Dendritic cell treated with granulocyte-macrophage colony-stimulating factor and Interleukin-4, amounts not matched to agents 40 ng/mL and 50 ng/mL, for 4 days (primary cell): ENCODE data around the gene SUPV3L1.

Source experiments
- H3K27ac Mint-ChIP-seq: one replicate; pipeline ENCODE4 v1.8.0; 2022; ENCODE audit warnings: mild to moderate bottlenecking, mixed read lengths
- H3K27me3 Mint-ChIP-seq: one replicate; pipeline ENCODE4 v1.8.0; 2022; ENCODE audit warnings: mild to moderate bottlenecking, mixed read lengths
- H3K36me3 Mint-ChIP-seq: one replicate; pipeline ENCODE4 v1.8.0; 2022; ENCODE audit warnings: low read depth, mixed read lengths
- H3K4me1 Mint-ChIP-seq: one replicate; pipeline ENCODE4 v1.8.0; 2022; ENCODE audit warnings: low read depth, mixed read lengths
- H3K4me3 Mint-ChIP-seq: one replicate; pipeline ENCODE4 v1.8.0; 2022; ENCODE audit warnings: mild to moderate bottlenecking, moderate library complexity, mixed read lengths
- H3K9me3 Mint-ChIP-seq: one replicate; pipeline ENCODE4 v1.8.0; 2022; ENCODE audit warnings: mixed read lengths
- intact Hi-C: fragments of 100-400 bp; cut with micrococcal nuclease; formaldehyde crosslinking; loops from one replicate; pipeline ENCODE4 v1.15.0; 2022

SUPV3L1 gene

GRCh38 chr10:69213591-69214311 lies 33.7 kb downstream of the SUPV3L1 start:
- Mint-ChIP-seq H3K4me3 (no peak overlapping the region), H3K27ac (no peak overlapping the region), H3K36me3 (peaks cover 6% of the 10 kb centered on the region), H3K27me3 (peaks cover 1% of the 10 kb centered on the region), H3K9me3 (peaks cover 8% of the 10 kb centered on the region), H3K4me1 (peaks cover 41% of the 10 kb centered on the region)
- intact Hi-C loops = no loop called here

DNA sequence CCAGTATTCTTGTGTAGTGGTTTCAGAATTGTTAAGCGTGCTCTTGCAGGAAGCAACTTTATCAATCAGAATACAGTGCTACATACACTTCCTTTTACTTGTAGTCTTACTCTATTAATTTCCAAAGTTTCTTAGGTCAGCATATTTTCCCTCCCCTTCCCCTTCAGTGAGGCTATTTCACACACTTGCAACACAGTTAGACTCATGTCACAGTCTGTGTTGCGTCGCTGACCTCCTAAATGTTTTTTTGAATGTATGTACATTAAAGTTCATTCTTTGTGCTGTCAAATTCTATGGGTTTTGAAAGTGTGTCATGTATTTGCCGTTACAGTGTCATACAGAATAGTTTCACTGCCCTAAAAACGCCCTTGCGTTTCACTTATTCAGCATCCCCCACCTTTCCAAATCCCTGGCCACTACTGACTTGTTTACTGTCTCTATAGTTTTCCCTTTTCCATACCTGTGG lies 34.7 kb downstream of the SUPV3L1 start:
- H3K4me1 Mint-ChIP-seq = peaks cover 35% of the 10 kb centered on the region
- no peak overlapping the region for H3K27ac Mint-ChIP-seq
- intact Hi-C loops = no loop called here
- no peak overlapping the region for H3K4me3 Mint-ChIP-seq
- peaks cover 1% of the 10 kb centered on the region for H3K27me3 Mint-ChIP-seq
- H3K9me3 Mint-ChIP-seq = peaks cover 8% of the 10 kb centered on the region
- H3K36me3 Mint-ChIP-seq = no peaks in the 10 kb centered on the region

GRCh38 chr10:69215405-69216171 lies 35.6 kb downstream of the SUPV3L1 start:
- Mint-ChIP-seq H3K4me1 (peaks cover 29% of the 10 kb centered on the region), H3K27me3 (peaks cover 1% of the 10 kb centered on the region), H3K27ac (no peak overlapping the region), H3K9me3 (peaks cover 8% of the 10 kb centered on the region), H3K4me3 (no peak overlapping the region), H3K36me3 (no peaks in the 10 kb centered on the region)
- intact Hi-C loops = no loop called here

GRCh38 chr10:69216577-69217118 lies 36.6 kb downstream of the SUPV3L1 start:
- no peak overlapping the region for H3K4me3 Mint-ChIP-seq

DNA sequence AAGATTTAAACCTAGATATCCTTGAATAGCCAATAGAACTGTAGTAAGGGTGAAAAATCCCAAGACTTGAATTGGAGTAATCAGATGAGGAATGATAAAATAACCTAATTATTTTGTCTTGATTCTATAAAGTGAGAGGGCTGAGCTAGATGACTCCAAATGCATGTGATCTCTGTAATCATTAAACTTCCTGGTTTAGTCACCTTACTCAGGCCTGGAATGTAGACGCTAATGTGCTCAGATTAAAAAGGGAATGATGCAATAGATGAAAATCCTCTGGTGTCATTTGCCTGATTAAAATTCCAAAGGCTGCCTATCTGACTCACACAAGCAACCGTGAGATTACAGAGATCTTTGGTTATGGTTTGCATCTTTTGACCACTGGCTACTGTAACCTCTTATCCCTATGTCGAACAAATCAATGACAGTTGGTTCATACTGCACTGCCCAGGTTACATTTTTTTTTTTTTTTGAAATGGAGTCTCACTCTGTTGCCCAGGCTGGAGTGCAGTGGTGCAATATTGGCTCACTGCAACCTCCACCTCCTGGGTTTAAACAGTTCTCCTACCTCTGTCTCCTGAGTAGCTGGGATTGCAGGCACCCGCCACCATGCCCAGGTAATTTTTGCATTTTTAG lies 37.2 kb downstream of the SUPV3L1 start:
- H3K27ac Mint-ChIP-seq = no peak overlapping the region
- peaks cover 29% of the 10 kb centered on the region for H3K4me1 Mint-ChIP-seq
- peaks cover 8% of the 10 kb centered on the region for H3K9me3 Mint-ChIP-seq
- intact Hi-C loops = no loop called here
- H3K36me3 Mint-ChIP-seq = no peaks in the 10 kb centered on the region
- no peaks in the 10 kb centered on the region for H3K27me3 Mint-ChIP-seq
- H3K4me3 Mint-ChIP-seq = no peak overlapping the region

More at GRCh38 chr10:69216577-69217118, 36.6 kb downstream of the SUPV3L1 start:
- H3K4me1 Mint-ChIP-seq = peaks cover 29% of the 10 kb centered on the region
- peaks cover 8% of the 10 kb centered on the region for H3K9me3 Mint-ChIP-seq
- no peaks in the 10 kb centered on the region for H3K27me3 Mint-ChIP-seq
- H3K27ac Mint-ChIP-seq = no peak overlapping the region
- intact Hi-C loops = no loop called here
- no peaks in the 10 kb centered on the region for H3K36me3 Mint-ChIP-seq

GRCh38 chr10:69218831-69219230 lies 38.8 kb downstream of the SUPV3L1 start:
- no peaks in the 10 kb centered on the region for H3K36me3 Mint-ChIP-seq
- intact Hi-C loops = no loop called here
- peaks cover 8% of the 10 kb centered on the region for H3K9me3 Mint-ChIP-seq
- H3K27ac Mint-ChIP-seq = no peak overlapping the region
- no peak overlapping the region for H3K4me3 Mint-ChIP-seq
- no peaks in the 10 kb centered on the region for H3K27me3 Mint-ChIP-seq
- peaks cover 31% of the 10 kb centered on the region for H3K4me1 Mint-ChIP-seq

DNA sequence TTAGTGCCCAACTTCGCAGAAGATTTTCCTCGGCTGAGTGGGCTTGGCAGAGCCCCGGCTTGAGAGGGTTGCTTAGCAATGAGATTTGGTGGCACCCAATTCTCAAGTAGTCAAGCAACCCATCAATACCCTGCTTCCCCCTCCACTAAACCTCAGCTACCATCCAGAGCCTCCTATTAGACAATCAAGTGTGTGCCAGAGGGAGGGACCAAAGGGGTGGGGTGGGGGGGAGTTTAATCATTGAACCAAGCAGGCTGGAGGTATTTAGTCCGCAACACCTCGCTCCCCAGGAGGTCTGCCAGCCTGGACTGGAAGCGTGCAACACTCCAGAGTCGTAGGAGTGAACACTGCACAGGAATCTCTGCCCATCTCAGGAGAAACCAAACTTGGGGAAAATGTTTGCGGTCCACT lies 40.0 kb downstream of the SUPV3L1 start, which contains the start of gene HKDC1:
Gene HKDC1, plus strand, starts transcription at position 292 of the 411 bp plus-strand sequence. Its CDS starts 104 bp downstream, at position 396.
- Mint-ChIP-seq H3K9me3 (peaks cover under 1% of the 10 kb centered on the region), H3K4me3 (no peak within 1 kb of the TSS), H3K4me1 (peaks cover 22% of the 10 kb centered on the region), H3K27ac (no peak within 1 kb of the TSS), H3K36me3 (no peaks in the 10 kb centered on the region), H3K27me3 (no peaks in the 10 kb centered on the region)
- intact Hi-C loops = no loop called here

DNA sequence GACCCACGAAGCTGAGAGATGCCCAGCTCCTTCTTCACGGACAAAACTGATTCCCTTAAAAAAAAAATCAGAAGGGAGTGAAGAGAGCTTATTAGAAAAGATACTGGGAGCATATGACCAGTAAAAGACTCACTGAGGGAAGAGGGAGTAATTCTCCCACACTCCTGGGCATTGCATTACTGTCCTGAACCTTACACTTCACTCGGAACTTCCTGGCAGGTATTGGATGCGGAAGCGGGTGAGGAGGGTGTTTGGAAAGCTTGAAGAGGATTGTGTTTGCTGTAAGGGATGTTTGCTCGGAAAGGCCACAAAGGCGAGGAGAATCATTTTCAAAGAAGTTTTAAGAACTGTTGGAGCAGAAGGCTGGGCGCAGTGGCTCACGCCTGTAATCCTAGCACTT lies 40.5 kb downstream of the SUPV3L1 start:
- peaks cover 18% of the 10 kb centered on the region for H3K4me1 Mint-ChIP-seq
- no peak overlapping the region for H3K27ac Mint-ChIP-seq
- no peak overlapping the region for H3K4me3 Mint-ChIP-seq
- no peaks in the 10 kb centered on the region for H3K36me3 Mint-ChIP-seq
- H3K27me3 Mint-ChIP-seq = no peaks in the 10 kb centered on the region
- H3K9me3 Mint-ChIP-seq = no peaks in the 10 kb centered on the region
- intact Hi-C loops = no loop called here

DNA sequence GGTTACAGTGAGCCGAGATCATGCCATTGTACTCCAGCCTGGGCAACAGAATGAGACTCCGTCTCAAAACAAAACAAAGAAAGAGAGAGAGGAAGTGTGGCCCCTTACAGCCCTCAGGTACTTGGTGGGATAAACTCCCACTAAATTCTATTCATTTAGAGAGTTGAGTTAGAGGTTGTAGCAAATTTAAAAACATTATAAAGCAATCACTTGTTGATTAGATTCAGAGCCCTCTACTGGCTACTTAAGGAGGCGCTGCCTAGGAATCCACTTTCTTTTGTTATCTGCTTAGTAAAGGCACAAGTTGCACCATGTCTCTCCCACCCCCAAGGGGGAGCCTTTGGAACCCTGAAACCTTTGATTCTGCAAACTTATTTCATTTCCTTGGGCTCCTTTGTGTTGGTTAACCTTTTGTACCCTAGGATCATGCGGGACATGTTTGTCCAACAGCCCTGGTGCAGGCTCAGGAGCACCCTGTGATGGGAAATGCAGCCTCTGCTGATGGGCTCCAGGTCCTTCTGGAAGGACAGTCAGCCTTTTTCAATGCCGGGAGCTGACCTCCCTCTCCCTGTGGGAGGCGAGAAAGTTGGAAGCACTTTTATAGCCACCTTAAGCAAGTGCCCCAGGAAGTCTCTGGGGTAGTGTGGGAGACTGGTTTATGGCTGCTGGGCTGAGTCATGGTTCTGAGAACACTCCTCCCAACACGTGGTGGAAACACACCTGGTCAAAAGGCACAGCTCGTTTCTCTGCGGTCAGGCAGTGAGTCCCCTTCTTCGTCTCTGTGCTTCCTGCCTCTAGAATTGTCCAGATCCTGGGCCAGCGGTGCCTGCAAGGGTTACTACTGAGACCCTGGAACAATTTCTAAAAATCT lies 42.4 kb downstream of the SUPV3L1 start:
- H3K27me3 Mint-ChIP-seq = no peaks in the 10 kb centered on the region
- H3K36me3 Mint-ChIP-seq = no peaks in the 10 kb centered on the region
- intact Hi-C loops = no loop called here
- H3K9me3 Mint-ChIP-seq = no peaks in the 10 kb centered on the region
- no peak overlapping the region for H3K4me3 Mint-ChIP-seq
- no peak overlapping the region for H3K27ac Mint-ChIP-seq
- H3K4me1 Mint-ChIP-seq = peaks cover 9% of the 10 kb centered on the region

DNA sequence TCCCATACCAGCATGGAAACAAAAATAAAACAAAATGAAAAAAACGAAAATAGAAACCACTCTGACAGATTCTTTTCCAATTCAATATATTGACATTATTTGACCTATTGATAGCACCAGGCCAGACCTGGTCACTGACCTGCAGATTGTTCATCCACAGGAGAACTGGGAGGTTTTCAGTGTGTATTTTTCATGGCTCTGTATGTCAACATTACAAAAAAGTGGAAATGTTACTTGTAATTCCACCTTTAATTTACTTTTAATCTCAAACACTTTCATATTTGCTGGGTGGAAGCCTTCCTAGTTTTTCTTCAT lies 43.0 kb downstream of the SUPV3L1 start:
- no peaks in the 10 kb centered on the region for H3K36me3 Mint-ChIP-seq
- peaks cover 1% of the 10 kb centered on the region for H3K27me3 Mint-ChIP-seq
- intact Hi-C loops = no loop called here
- H3K4me3 Mint-ChIP-seq = no peak overlapping the region
- H3K9me3 Mint-ChIP-seq = no peaks in the 10 kb centered on the region
- H3K4me1 Mint-ChIP-seq = peaks cover 7% of the 10 kb centered on the region
- no peak overlapping the region for H3K27ac Mint-ChIP-seq

DNA sequence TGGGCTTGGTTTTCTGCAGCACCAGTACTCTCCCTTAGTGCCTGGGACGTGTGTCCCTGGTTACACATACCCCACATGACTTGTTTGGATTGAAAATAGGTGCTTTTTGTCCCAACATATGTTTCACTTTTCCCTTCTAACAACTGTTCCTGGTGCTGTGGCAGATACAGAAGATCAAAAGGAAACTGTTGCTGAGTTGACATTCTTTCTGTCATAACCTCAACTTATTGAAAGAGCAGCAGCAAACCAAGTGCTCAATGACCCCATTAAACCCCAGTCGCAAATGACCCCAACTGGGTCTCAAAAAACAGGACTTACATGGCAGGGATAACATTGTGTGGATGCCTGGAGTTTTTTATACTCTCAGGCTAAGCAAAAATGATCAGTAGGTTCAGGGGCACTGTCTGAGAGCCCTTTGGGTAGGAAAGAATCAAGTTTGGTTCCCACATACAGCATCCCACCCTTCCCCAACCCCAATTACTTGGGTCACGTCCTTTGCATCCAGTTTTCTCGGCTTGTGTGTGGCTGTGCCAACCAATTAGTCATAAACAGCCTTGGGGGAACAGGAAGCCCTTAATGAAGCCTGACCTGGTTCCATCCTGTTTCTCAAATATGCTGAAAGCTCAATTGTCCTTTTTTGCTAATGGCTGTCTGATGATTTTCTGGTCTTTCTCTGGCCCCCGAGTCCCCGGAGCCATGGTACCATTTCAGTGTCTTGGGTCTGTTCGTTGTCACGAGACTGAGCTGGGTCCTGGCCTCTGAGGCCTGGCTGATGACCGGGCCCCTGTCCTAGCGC lies 45.0 kb downstream of the SUPV3L1 start:
- H3K4me1 Mint-ChIP-seq = peaks cover 21% of the 10 kb centered on the region
- H3K36me3 Mint-ChIP-seq = no peaks in the 10 kb centered on the region
- peaks cover 1% of the 10 kb centered on the region for H3K27me3 Mint-ChIP-seq
- H3K27ac Mint-ChIP-seq = no peak overlapping the region
- H3K9me3 Mint-ChIP-seq = no peaks in the 10 kb centered on the region
- no peak overlapping the region for H3K4me3 Mint-ChIP-seq
- intact Hi-C loops = no loop called here

DNA sequence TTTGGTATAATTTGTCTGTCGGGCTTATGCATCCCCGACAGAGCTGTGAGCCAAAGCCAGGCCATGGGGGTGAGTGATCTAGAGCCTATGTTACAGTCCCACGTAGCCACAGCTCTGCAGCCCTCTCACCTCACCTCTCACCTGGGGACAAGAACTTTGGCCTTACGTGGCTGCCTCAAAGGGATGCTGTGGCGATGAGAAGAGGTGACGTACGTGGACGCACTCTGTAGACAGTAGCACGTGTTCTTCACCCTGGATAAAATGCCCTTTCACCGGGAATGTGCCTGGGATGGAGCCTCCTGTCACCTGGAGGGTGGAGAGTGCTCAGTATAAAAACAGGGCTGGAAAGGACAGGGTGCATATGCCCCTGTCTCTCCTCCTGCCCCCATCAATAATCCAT lies 45.6 kb downstream of the SUPV3L1 start:
- no peak overlapping the region for H3K4me3 Mint-ChIP-seq
- peaks cover 1% of the 10 kb centered on the region for H3K27me3 Mint-ChIP-seq
- H3K36me3 Mint-ChIP-seq = no peaks in the 10 kb centered on the region
- no peaks in the 10 kb centered on the region for H3K9me3 Mint-ChIP-seq
- H3K27ac Mint-ChIP-seq = no peak overlapping the region
- intact Hi-C loops = no loop called here
- H3K4me1 Mint-ChIP-seq = peaks cover 21% of the 10 kb centered on the region
